Rectal smooth muscle tissue (tissue), 1 donor: ENCODE measurements around the gene PRKRA.
"Not testable (repeated sequence)": the region's sequence is repeated elsewhere in the genome, so short reads cannot be mapped to it uniquely, and the experiment has no call there.

Source experiments
- H3K27ac ChIP-seq: one replicate; pipeline ENCODE4 v1.7.0; 2013; ENCODE audit warnings: low read depth, low read length, inconsistent platforms
- H3K27me3 ChIP-seq: one replicate; pipeline ENCODE4 v1.7.0; 2013; ENCODE audit warnings: low read length; ENCODE audit not compliant: control insufficient read depth, insufficient read depth
- H3K36me3 ChIP-seq: one replicate; pipeline ENCODE4 v1.7.0; 2013; ENCODE audit warnings: low read length; ENCODE audit not compliant: control insufficient read depth, insufficient read depth
- H3K4me1 ChIP-seq: one replicate; pipeline ENCODE4 v1.7.0; 2013; ENCODE audit warnings: low read length; ENCODE audit not compliant: control insufficient read depth, insufficient read depth
- H3K4me3 ChIP-seq: one replicate; pipeline ENCODE4 v1.7.0; 2013; ENCODE audit warnings: low read length
- H3K9ac ChIP-seq: one replicate; pipeline ENCODE4 v1.7.0; 2013; ENCODE audit warnings: low read length

PRKRA gene

DNA sequence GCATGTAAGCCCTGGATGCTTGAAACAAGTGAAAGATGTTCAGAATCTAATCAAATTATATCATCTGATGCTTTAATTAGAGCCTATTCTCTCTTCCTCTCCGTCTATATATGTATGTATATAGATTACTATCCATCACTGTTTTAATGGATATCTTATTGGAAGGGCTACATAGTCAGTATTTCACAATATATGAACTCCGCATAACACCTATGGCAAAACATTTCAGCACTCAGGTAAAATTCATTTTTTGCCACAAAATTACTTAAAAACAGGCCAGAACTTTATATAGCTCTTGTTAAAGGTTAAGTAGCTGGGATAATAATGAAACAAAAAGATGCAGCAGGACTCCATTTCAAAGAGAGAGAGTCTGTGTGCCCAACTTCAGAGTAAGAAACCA lies 1.4 kb upstream of the PRKRA start:
- Histone ChIP-seq H3K4me1 (peaks cover 12% of the 10 kb centered on the region), H3K9ac (no peak overlapping the region), H3K27me3 (no peaks in the 10 kb centered on the region), H3K4me3 (no peak overlapping the region), H3K27ac (peak overlapping the region; percentile 99), H3K36me3 (peaks cover 3% of the 10 kb centered on the region)

DNA sequence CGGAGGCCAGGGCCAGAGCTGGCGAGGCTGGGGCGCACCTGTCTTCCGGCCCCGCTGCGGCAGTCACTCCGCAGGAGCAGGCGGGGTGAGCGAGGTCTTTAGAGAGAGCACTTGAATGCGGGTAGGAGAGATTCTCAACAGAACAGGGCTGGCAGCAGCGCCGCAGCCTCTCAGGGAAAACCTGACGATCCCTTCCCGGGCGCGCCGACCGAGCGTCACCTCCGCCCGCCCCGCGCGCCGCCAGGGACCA lies 526 bp downstream of the PRKRA start:
- Histone ChIP-seq H3K36me3 (peaks cover 3% of the 10 kb centered on the region), H3K4me3 (peak overlapping the region; percentile 67), H3K27me3 (no peaks in the 10 kb centered on the region), H3K4me1 (peaks cover 12% of the 10 kb centered on the region), H3K9ac (peak overlapping the region; percentile 94), H3K27ac (peak overlapping the region; percentile 99)

DNA sequence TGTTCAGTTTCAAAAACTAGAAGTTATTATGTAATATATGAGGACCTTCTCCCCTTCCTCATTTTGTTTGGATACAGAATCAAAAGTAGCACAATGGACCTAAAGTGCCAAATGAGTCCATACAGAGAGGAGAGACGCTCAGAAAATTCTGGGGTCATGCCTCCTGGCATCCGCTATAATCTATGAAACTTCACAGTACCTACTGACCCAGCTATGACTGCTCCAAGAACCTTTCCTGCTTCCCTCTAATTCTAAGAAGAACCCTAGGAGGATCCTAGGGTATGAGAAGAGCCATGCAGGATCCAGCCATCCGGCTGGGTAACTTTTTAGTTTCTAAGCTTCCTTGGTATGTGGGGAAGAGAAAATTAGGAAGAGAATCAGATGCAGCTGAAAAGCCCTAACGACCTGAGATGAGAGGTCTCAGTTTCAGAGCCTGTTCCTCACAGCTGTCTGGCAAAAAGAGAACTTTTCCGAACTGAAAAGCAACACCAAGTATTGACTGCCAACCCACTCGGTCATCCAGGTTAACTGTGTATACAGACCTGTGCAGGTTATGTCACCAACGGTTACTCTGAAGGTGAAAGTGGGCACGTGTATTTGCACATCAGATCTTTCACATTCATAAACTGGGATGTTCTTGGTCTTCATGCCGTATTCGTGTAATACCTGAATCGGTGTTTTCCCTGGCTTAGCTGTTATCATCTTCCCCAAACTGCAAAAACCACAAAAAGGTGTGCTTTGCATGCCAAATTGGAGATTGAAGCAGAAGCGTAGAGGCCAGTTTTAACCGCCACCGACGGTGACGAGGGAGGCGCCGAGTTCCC lies 1.1 kb downstream of the PRKRA start:
- Histone ChIP-seq H3K36me3 (peaks cover 3% of the 10 kb centered on the region), H3K9ac (peak overlapping the region; percentile 50), H3K4me3 (peak overlapping the region; percentile 67), H3K4me1 (peaks cover 12% of the 10 kb centered on the region), H3K27me3 (no peaks in the 10 kb centered on the region), H3K27ac (peak overlapping the region; percentile 99)

DNA sequence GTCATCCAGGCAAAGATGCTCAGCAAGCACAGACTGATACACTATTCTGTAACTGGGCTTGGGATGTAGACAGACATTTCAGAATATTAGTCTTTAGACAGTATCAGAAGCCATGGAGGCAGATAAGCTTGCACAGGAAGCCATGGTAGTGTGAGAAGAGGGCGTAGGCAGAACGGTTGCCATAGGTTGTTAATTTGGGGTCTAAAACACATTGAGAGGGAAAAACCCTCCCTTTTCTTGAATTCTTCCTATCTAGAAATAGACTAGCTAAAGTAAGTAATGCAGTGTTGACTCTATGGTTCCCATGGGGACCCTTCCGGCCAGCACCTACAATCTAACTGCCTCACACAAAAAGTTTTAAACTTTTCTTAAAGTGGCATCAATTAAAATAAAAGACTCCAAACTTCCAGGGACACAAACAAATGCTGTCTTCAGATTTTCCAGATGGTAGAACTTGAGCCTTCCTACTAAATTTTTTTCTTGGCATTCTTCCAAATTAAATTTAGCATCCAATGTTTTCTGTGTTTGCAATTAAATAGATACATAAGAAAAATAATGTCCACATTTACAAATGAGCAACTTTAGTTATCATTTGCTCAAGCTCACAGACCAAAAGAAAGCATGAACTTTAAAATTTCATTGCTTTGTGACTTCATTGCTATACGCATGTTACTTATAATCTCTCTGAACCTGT lies 1.9 kb downstream of the PRKRA start:
- no peak overlapping the region for H3K9ac ChIP-seq
- H3K36me3 ChIP-seq: peaks cover 3% of the 10 kb centered on the region
- H3K27ac ChIP-seq: no peak overlapping the region
- H3K4me1 ChIP-seq: peaks cover 12% of the 10 kb centered on the region
- no peaks in the 10 kb centered on the region for H3K27me3 ChIP-seq
- no peak overlapping the region for H3K4me3 ChIP-seq

DNA sequence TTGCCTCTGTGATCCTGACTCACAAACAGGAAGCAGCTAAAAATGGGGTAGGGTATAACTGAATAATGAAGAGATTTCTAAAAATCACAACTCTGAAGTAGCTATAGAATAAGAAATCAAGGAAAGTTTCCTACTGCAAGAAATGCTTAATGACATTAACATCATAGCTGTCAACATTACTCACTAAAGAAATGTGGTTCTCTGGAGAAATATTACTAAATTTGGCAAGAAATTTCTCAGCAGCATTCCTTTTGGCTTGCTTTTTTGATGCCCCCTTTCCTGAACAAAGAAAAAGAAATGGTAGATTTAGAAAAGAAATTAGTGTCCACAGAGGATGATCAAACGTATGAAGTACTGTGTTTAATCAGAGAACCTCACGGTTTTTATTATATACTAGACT lies 9.5 kb downstream of the PRKRA start:
- Histone ChIP-seq H3K9ac (no peak overlapping the region), H3K36me3 (peaks cover 18% of the 10 kb centered on the region), H3K4me1 (no peaks in the 10 kb centered on the region), H3K27me3 (no peaks in the 10 kb centered on the region), H3K4me3 (no peak overlapping the region), H3K27ac (no peak overlapping the region)

DNA sequence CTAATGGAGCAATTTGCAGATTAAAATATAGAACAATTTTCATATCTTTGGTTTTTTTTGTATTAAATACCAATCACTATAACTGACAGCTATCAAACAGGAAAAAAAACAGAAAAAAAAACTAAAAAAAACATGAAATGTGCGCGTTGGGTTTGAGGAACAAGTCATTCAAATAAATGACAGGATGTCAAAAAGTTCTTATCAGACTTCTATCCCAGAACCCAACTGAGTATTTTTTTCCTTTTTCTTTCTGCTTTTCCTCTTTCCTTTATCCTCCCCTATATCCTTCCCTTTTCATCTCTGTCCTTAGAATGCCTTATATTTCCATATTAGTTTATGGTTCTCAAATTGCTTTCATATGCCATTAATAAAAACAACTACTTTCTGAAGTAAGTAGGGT lies 14.3 kb downstream of the PRKRA start:
- H3K36me3 ChIP-seq: peaks cover 18% of the 10 kb centered on the region
- no peak overlapping the region for H3K4me3 ChIP-seq
- no peaks in the 10 kb centered on the region for H3K27me3 ChIP-seq
- H3K27ac ChIP-seq: no peak overlapping the region
- H3K9ac ChIP-seq: no peak overlapping the region
- no peaks in the 10 kb centered on the region for H3K4me1 ChIP-seq

DNA sequence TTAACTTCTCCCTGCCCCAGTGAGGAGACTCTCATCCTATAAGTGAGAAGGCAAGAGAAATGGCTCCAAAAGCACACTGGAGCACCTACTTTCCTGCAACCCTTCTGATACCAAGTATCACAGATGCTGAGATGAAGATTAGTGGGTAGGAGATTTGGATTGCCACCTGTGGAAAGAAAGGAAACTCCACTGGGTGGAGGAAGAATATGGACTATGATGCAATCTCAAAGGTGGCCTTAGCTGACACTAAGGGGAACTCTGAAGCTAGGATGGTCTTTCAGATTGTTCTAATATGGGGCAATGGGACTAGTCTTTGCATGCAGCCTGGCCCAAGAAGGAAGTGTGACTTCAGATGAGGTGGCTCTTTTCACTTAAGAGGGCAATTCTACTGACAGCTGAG lies 21.6 kb downstream of the PRKRA start:
- Histone ChIP-seq H3K4me1 (no peaks in the 10 kb centered on the region), H3K27me3 (no peaks in the 10 kb centered on the region), H3K4me3 (no peak overlapping the region), H3K9ac (no peak overlapping the region), H3K27ac (no peak overlapping the region), H3K36me3 (peaks cover 9% of the 10 kb centered on the region)

DNA sequence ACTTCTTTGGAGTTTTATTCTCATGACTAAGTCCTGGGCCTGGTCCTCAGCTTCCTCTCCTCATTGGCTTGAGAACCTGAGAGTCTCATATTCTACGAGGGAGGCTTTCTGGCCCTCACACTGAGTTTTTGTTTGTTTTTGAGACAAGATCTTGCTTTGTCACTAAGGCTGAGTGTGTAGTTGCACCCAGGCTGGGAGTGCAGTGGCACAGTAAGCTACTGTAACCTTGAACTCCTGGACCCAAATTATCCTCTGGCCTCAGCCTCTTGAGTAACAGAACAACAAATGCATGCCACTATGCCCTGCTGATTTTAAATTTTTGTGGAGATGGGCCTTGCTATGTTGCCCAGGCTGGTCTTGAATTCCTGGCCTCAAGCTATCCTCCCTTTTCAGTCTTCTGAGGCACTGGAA lies 22.6 kb downstream of the PRKRA start:
- H3K27ac ChIP-seq: no peak overlapping the region
- H3K36me3 ChIP-seq: peaks cover 6% of the 10 kb centered on the region
- no peak overlapping the region for H3K4me3 ChIP-seq
- no peaks in the 10 kb centered on the region for H3K4me1 ChIP-seq
- H3K9ac ChIP-seq: no peak overlapping the region
- no peaks in the 10 kb centered on the region for H3K27me3 ChIP-seq

DNA sequence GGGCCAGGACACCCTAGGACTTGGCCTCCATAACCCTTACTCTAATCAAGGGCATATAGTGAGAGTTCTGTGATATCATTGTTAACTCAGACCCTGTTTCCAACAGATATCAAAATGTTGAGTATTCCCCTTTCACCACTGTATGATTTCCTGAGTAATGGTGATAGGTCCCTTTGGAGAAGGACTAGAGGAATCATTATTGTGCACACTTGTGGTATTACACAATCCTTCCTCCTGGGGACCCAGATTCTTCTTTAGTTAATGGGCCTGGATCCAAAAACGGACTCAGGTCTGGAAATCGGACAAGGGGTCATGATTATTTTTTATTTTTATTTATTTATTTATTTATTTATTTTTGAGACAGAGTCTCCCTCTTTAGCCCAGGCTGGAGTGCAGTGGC lies 23.5 kb downstream of the PRKRA start:
- Histone ChIP-seq H3K27ac (no peak overlapping the region), H3K4me1 (no peaks in the 10 kb centered on the region), H3K9ac (no peak overlapping the region), H3K36me3 (peaks cover 6% of the 10 kb centered on the region), H3K27me3 (no peaks in the 10 kb centered on the region), H3K4me3 (no peak overlapping the region)

DNA sequence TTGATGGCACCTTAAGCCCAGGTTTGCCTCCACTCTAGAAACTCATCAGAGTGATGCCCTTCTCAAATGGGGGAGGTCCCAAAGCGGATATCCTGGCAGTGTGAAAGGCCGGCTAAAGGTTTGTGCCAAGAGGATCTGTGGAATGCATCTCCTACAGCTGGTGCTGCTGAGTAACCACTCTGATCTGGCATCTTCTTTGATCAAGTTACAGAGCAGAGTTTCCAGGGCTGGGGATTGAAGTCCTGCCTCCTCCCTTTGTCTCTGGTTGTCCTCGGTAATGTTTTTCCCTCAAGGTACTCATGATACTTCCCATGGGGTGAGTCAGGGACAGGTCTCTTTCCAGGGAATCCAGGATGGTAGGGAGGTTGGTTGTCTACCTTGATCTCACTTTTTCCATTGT lies 24.6 kb downstream of the PRKRA start:
- no peak overlapping the region for H3K9ac ChIP-seq
- peaks cover 3% of the 10 kb centered on the region for H3K36me3 ChIP-seq
- no peaks in the 10 kb centered on the region for H3K4me1 ChIP-seq
- no peaks in the 10 kb centered on the region for H3K27me3 ChIP-seq
- no peak overlapping the region for H3K27ac ChIP-seq
- no peak overlapping the region for H3K4me3 ChIP-seq

DNA sequence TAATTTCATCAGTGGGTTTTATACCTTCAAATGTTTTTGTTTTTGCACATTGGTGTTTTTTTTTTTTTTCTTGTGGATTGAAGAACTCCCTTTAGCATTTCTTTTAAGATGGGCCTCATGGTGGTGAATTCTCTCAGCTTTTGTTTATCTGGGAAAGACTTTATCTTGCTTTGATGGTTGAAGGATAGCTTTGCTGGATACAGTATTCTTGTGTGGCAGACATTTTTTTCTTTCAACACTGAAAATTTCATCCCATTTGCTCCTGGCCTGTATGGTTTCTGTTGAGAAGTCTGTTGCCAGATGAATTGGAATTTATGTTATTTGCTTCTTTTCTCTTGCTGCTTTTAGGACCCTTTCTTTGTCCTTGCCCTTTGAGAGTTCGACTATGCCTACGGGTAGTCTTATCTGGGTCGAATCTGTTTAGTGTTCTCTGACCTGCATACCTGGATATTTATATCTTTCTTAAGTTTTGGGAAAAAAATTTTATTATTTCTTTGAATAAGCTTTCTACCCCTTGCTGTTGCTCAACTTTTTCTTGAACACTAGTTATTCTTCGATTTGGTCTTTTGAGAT lies 25.6 kb downstream of the PRKRA start:
- Histone ChIP-seq H3K4me3 (no peak overlapping the region), H3K9ac (no peak overlapping the region), H3K27ac (no peak overlapping the region), H3K27me3 (no peaks in the 10 kb centered on the region), H3K36me3 (peaks cover 3% of the 10 kb centered on the region), H3K4me1 (no peaks in the 10 kb centered on the region)

DNA sequence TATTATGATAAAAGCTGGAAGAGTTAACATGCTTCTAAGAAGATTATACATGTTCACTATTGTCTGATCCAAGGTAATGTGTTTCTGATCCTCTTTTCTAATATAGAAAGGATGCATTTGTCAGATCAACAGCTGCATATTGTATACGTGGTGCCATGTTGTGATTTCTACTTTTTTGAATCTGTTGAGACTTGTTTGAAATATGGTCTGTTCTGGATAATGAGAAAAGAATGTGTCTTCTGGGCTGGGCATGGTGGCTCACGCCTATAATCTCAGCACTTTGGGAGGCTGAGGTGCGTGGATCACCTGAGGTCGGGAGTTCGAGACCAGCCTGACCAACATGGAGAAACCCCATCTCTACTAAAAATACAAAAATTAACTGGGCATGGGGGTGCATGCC lies 27.2 kb downstream of the PRKRA start:
- not testable (repeated sequence) for H3K4me3 ChIP-seq, H3K4me1 ChIP-seq, H3K36me3 ChIP-seq, H3K27ac ChIP-seq, H3K9ac ChIP-seq, H3K27me3 ChIP-seq

DNA sequence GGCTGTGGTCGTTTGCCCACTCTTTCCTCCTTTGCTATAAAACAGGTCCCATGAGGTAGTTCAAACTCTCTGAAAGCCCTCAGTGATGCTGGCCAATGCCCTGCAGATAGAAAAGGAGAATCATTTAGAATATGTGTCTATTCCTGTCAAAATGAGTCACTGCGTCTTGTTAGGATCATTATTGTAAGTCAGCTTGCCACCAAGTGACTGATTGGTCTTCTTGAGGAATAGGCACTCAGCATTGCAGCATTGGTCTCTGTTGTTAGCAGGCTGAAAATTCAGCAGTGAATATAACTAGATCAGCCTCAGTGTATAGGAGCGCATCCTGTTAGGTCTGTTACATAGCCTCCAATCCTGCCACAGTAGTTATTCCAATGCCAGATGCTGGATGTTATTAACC lies 28.9 kb downstream of the PRKRA start:
- Histone ChIP-seq H3K9ac (no peak overlapping the region), H3K4me3 (no peak overlapping the region), H3K27ac (no peak overlapping the region), H3K36me3 (peaks cover 3% of the 10 kb centered on the region), H3K27me3 (no peaks in the 10 kb centered on the region), H3K4me1 (no peaks in the 10 kb centered on the region)
